DMS 273 (cell line): ENCODE data around the gene ST6GALNAC4.

Experiments used
- DNase-seq: peaks from one replicate; lab custom pipeline; 2025; ENCODE audit not compliant: unreplicated experiment; lab: John Stamatoyannopoulos, UW

Gene ST6GALNAC4

DNA sequence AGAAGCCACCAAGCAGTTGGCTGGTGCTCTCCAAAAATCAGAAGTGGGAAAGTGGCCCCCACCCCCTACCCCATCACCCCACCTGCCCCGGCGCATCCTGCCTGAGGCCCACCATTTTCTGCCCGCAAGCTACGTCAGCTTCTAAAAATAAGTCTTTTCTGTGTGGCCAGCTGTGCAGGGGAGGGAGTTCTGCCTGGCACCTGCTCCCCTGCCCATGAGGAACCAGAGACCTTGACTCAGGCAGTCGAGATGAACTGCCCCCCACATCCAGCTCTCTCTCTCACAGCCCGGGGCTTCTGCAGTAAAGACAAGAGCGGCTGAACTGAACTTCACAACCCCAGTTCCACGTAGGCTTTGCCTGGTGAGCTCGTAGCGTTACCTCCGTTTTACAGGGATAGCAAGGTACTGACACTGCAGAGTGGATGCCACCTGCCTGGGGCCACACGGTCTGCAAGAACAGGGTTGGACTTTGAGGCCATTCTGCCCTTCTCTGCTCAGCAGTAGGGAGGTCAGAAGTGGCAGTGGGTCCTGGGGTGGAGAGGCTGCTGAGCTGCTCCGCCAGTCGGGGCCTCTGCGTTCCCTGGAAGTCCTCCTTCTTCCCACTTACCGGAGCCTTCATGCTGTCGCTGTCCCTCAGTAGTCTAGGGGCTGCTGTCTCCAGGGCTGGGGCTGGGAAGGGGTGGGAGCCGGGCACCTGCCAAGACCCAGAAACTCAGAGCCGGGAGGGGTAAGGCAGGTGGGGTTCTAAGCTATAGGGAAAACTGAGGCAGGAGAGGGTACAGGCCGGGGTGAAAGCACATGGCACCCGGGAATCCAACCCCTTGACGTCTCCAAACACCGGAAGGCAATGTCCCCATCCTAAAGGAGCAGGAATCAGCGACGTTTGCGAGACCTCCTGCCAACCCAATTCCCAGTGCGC, 781 bp downstream of the ST6GALNAC4 start:
- DNase-seq, result peak; percentile 84

DNA sequence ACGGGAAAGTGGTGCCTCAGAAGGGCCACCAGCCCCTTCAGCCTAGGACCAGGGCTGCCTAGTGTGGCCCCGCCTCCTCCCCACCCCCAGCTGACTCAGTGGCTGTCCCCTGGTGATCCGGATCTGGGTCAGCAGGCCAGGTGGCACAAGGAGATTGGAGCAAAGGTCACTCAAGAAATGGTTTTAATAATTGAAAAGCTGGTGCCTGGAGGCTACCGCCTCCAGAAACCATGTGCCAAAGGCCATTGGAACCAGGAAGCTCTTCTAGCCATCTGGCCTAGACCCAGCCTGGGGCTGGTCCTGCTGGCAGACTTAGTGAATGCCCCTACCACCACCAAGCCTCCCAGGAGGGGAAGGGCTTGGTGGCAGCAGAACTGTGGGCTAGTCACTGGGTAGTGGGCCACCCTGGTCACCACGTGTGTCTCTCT, 1.5 kb downstream of the ST6GALNAC4 start:
- peak; percentile 72 for DNase-seq

DNA sequence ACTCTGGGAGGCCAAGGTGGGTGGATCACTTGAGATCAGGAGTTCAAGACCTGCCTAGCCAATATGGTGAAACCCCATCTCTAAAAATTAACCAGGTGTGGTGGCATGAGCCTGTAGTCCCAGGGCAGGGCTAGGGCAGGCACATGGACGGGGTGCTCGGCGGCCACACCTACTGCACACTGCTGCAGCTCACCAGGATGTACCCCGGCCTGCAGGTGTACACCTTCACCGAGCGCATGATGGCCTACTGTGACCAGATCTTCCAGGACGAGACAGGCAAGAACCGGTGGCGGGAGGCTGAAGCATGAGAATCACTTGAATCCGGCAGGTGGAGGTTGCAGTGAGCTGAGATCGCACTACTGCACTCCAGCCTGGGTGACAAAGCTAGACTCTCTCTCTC, 3.2 kb downstream of the ST6GALNAC4 start:
- no peak for DNase-seq

DNA sequence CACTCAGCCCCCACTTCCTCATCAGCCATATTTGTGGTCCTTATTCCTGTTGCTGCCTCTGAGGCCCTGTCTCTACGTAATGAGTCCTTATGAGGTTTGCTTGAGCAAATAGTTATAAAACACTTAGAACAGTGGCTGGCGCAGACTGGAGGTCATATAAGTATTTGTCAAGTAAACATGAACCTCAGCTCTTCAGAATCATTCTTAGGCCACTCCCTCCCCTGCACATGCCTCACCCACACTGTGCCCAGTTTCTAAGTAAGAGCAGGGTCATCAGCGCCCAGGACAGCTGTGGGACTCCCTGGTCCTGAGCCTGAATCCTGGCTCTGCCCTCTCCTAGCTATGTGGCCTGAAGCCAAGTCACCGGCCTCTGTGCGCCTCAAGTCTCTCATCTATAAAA, 4.0 kb downstream of the ST6GALNAC4 start:
- no peak for DNase-seq

DNA sequence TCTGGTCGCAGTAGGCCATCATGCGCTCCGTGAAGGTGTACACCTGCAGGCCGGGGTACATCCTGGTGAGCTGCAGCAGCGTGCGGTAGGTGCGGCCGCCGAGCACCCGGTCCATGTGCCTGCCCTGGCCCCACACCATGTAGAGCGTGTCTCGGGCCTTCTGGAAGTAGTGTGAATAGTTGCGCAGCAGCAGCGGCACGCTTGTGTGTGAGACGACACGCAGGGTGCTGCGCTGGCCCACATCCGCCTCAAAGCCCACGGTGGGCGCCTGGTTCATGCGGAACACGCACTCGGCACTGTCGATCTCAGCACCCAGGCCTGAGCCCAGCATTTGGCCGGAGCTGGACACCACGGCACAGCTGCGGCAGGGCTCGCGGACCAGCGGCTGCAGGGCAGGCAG, 4.5 kb downstream of the ST6GALNAC4 start:
- no peak for DNase-seq

DNA sequence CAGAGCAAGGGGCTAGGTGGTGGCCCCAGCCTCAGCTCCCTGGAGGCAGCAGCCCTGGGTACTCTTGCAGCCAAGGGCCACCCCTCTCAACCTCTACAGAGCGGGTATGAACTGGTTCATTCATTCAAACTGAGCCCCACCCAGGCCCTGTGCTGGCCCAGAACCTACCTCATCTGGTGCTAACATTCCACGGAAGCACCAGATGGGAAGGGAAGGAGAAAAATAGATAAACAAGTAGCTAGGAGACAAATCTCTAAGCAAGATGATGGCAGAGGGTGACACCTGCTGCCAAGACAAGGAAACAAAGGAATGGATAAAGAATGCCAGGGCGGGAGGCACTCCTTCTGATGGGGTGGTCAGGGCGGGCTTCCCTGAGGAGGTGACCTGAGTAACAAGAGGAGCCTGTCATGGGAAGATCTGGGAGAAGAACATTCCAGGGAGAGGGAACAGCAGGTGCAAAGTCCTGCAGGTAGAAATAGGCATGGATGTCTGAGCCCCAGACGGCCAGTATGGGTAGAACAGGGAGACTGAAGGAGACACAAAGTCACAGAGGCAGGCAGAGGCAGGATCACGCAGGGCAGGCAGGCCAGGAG, 6.1 kb downstream of the ST6GALNAC4 start:
- DNase-seq, result peak; percentile 76

DNA sequence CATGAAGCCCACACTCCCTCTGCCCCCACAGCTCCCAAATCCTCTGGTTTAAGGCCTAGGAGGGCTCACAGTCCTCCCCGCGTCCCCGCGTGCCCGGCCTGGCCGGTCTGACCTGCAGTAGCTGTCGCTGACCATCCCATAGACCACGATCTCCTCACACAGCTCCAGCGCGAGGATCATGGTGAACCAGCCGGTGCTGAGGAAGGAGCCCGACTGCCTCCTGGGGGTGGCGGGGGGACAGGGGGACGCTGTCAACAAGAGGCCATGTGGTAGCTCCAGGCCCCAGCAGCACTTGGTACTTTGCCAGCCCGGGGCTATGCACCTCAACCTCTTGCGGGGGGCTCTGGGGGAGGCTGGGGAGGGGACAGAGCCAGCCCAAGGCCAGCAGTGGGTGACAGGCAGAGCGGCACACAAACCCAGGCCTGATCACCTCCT, 7.0 kb downstream of the ST6GALNAC4 start:
- DNase-seq, result no peak

DNA sequence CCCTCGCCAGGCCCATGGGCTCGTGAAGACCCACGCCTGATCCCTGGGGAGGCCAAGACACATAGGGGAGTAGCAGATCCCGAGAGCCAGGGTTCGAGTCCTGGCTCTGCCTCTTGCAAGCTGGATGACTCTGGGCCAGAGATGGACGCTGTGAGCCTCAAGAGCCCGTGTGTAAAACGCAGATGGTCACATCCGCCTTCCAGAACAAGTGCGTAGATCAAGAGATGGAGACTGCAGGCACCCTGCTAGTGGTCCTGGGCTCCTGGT, 8.2 kb downstream of the ST6GALNAC4 start:
- no peak for DNase-seq

DNA sequence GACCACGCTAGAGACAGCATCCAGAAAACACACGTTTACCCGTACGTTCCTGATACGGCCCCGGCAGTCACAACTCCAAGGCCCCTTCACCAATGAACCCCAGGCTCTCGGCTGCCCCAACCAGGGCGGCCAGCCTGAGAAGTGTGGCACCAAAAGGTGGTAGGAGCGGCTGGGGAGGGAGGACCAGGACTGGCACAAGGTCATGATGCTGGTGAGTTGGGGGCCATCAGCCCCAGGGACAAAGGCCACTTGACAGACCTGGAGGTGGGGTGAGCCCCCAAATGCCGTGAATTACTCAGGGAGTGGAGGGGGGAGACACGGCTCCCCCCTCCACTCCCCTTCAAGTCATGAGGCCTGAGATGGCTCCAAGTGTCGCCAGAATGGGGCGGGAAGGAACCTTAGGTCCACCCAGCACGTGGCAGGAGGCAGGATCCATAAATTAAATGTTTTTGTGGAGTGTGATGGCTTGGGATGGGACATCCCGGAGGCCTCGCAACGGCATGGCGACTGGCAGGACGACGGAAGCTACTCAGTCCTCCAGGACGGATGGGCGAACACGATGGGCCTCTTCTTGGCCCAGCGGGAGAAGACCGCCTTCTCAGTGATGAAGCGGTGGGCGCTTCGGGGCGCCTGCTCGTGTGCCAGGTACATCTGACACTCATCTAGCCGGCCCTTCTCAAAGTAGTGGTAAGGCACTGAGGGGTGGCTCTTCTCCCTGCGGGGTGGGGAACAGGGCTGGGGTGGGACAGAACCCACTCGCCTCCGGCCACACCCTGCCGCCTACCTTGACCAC, 8.8 kb downstream of the ST6GALNAC4 start:
- DNase-seq, result no peak

DNA sequence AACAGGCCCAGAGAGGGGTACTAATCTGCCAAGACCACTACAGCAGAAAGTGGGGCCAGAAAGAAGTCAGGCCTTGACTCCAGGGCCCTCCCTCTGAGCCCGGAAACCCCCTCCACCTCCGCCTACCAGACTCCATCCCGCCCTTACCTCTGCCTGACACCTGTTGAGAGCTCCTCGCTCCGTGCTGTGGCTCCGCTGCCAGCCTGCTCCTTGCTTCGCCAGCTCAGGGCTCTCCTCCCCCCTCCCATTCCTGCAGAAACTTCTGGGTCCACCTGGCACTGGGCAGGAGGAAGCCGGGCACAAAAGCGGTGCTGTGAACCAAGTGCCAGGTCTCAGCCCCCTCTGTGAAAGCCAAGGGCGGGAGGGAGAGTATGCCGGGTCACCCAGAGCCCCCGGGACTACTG, 11.1 kb downstream of the ST6GALNAC4 start:
- DNase-seq, result no peak

DNA sequence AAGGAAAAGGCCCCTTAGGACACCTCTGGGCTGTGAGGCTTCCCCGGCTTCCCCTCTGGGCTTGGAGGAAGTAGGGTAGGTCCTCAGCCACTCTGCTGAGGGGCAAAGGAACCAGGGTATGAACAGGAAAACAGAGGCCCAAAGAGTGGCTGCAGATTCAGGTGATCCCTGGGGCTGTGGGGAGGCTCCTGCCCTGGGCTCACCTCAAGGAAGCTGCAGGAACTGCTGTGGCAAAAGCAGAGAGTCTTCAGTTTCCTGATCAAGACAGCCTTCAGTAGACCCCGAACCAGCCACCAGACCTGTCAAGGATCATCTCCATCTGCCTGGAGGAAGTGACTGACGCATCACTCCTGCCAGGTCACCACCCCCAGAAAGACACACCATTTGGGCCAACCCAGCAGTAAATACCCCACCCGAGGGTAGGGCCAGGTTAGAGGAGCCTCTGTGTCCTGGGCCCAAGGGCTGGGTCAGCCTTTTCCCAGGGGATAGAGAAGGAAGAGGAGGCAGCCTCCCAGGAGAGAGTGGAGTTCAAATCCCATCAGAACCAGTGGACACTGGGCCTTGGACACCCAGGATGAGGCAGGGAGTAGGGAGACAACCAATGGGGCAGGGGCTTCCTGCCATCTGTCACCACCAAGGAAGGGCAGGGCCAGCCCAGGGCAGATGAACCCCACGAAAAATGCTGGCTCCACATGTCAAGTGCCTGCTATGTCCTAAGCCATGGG, 11.7 kb downstream of the ST6GALNAC4 start:
- no peak for DNase-seq

DNA sequence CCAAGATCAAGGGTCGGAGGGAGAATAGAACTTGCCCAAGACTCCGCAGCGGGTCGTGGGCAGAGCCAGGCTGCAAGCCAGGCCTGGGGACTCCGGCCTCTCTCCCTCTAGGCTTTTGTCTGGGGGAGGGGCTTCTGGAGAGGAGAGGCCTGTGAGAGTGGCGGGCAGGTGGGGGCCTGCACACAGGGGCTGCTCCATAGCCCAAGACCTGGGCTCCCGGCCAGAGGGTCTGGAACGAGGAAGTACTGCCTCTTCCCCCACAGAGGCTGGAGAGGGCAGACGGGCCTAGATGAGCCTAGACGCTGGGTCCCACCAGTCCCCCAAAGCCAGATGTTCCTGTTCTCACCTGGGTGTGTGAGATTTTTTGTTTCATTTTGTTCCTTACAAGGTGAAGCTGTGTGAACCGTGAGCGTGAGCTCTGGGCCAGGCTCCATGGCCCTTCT, 12.3 kb downstream of the ST6GALNAC4 start:
- peak; percentile 43 for DNase-seq

DNA sequence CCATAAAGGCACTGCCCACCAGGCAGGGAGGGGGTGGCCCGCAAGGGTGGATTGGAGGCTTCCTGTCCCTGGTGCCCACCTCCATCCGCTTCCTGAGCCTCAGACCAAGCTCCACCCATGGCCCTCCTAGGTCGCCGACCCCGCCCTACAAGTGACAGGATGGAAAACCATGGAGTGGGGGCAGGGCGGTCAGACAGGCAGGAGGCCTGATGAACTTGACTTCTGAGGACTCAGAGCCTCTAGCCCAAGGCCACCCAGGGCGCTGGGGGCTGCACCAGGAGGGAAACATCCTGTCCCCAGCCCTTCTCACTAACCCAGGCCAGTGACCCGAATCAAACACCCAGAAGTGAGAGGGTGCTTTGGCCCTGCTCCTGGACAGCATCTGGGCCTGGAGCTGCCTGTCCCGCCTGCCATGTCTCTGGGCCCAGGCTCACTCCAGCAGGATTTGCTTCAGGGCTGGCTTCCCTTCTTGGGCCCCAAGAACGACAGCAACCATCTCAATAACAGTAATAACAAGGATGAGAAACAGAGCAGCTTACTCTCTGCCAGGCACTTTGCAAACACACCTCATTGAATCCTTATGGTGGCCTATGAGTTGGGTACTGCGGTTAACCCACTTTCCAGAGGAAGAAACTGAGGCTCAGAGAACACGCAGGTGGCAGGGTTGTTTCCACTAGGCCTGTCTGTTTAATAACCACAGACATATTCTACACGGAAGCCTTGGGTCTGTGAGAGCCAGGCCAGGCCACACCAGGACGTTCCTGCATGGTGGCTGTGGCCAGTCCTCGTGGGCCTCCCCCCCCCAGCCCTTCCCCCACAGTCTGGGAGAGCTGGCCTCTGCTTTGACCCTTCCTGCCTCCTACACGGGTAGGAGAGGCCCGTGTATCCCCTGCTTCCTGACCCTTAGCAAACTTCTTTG, 13.0 kb downstream of the ST6GALNAC4 start:
- DNase-seq, result no peak

DNA sequence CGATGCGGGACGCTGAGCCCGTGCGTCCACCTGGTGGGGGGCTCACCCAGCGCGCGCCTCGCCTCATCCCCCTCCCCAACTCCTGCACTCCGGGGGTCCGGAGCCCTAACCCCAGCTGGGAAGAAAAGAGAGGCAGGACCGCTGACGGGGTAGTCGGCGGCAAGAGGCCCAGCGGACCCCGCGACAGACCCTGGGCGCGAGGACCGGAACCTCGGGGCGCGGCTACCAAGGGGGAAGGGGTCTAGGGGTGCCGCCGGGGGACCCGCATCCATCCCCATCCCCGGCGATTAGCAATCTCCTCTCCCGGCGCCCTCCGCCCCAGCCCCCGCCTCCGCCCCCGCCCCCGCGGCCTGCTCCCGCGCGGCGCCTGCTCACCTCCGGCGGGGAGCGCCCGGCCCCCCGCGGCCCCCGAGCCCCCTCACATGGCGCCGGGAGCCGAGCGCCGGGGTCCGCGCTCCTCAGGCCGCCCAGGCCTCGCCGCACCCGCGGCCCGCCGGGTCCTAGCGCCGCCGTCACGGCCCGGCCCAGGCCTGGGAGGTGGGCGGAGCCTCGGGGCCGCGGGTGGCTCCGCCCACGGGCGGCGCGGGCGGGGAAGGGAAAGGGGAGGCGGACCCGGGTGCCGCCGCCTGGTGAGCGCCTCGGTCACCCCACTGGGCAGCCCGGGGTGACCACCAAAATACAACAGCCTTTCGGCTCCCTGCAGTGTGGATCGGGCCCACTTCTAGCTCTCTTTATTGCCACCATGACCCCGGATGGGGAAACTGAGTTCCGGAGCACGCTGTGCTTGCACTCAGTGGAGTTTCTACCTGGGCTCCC, 17.5 kb downstream of the ST6GALNAC4 start, which contains the start of gene ST6GALNAC6:
TSS of gene ST6GALNAC6 (minus strand) at position 476 of the 816 bp plus-strand sequence. CDS start 1,622 bp downstream, outside the sequence.
- peak; percentile 92 for DNase-seq

DNA sequence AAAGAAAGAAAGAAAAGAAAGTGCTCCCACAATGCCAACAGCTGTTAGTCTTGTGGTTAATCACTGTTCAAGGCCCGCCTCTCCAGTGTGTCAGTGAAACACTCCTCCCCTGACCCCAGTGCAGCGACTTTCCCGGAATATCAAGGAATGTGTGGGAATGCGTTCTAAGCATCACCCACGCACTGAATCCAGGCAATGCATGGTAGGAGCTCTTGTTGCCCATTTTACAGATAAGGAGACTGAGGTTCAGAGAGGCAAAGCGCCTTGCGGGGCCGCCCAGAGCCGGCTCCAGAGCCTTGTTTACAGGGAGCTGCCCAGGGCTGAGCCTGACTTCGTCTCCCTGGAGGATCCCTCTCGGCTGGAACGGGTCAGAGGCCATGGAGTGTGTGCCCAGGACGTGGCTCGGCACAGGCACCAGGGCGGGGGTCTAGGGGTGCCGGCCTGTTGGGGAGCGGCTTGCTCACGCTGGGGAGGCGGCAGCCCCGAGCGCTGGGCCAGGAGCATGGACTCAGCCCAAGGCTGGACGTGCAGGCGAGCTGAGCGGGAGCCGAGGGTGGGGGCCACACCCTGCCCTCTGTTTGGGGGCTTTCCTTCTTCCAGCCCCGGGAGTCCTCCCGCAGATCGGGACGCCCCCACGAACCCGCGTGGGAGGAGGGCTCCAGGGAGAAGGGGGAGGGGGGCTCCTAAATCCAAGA, 18.3 kb downstream of the ST6GALNAC4 start:
- peak; percentile 70 for DNase-seq

DNA sequence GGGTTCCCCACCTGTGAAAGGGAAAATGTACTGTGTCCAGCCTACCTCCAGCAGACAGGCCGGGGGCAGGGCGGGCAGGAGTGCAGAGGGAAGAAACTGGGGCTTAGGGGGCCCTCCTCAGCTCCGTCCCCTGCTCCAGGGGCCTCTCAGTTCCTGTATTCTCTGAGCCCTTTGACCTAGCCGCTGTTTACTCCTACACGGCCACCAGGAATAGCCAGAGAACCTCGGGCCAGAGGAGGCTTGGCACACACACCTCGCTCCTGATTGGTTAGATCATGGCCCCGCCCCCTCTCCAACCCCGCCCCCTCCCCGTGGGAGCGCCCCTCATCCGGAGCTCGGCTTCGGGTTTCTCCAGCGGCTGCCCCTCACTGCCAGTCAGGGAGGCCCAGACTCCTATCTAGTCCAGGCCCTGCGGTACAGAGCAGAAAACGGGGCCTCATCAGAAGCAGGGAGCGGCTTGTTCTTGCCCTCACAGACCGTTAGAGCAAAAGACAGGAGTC, 19.6 kb downstream of the ST6GALNAC4 start:
- peak; percentile 77 for DNase-seq

DNA sequence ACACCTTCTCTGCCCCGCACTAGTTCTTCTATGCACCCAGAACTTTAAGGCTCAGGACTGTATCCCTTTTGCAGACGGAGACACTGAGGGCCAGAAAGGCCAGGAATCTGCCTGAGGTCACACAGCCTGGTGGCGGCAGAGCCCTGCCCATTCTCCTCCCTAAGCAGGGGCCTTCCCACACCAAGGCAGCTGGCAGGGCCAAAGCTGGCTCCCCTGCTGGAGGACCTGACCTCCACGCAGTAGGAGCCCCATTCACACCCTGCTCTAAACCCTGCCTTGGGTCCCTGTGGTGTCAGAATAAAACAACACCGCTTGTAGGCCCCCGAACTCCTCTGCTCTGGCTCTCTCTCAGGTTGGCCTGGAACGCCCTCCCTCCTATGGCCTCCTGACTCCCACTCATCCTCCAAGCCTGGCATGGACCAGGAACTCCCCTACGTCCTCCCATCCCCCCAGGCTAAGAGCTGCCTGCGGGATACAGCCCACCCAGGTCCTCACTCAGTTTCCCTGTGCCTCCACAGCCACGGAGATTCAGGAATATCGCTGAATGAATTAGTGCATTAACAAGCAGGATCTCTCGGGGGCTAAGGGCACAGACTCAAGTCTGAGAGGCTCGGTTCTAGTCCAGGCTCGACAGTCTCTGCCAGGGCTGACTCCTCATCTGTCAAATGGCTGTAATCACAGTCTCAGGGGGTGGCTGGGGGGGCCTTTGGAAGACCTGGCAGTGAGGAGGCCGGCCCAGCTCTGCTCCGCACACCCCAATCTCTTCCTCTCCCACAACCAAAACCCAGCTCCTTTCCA, 20.2 kb downstream of the ST6GALNAC4 start:
- DNase-seq, result no peak
